ENCODE data around the gene PGAP2. TPM values are rescaled to one million over a fixed set of nuclear protein-coding genes. Genes with fewer than 3 reads are reported as not detected.

Gene PGAP2
- total and polyA plus RNA-seq, 2 of the 4 experiments (the other 2 are of a cell fraction) = 10.6 to 31.3 TPM

- ChIA-PET CTCF (no interaction called here), POLR2A (ENCODE audit: unreplicated experiment) (no interaction called here)
- DNase-seq (no peak), ATAC-seq (ENCODE audit: low read depth) (no peak)
- TF ChIP-seq SMC3 (IDR thresholded peaks at IDR 0.05; ENCODE audit: low read depth, low read length) = no peak
- dilution Hi-C loops (cut with HindIII; ENCODE audit: low sequenced_read_pairs, unreplicated experiment) = no loop called here
- Histone ChIP-seq H3K27me3 (ENCODE audit: control insufficient read depth, insufficient read depth, low read length) (no peaks in the 10 kb centered on the region), H3K36me3 (ENCODE audit: control insufficient read depth, insufficient read depth, low read length) (peaks cover 3% of the 10 kb centered on the region), H3K14ac (replicated peaks; ENCODE audit: low read depth, low read length) (no peak overlapping the region), H3K9me1 (ENCODE audit: insufficient read depth, low read length) (no peaks in the 10 kb centered on the region), H4K8ac (ENCODE audit: low read depth in 2 of 2, low read length in 2 of 2) (no peak overlapping the region), H2BK20ac (ENCODE audit: low read depth, low read length) (no peak overlapping the region), H2AK5ac (ENCODE audit: low read depth, low read length) (no peak overlapping the region), H2AK9ac (replicated peaks; ENCODE audit: low read depth, low read length, poor library complexity) (no peak overlapping the region), H3K23ac (ENCODE audit: low read depth, low read length) (no peak overlapping the region), H3K18ac (ENCODE audit: low read depth, low read length) (no peak overlapping the region), H3K4ac (ENCODE audit: low read depth, low read length) (no peak overlapping the region), H2BK5ac (ENCODE audit: low read depth, low read length, poor library complexity, severe bottlenecking) (no peak overlapping the region), H3K27ac (ENCODE audit: insufficient read depth, low read length) (no peak overlapping the region), H3K9me3 (ENCODE audit: control insufficient read depth, insufficient read depth, low read length) (no peaks in the 10 kb centered on the region), H2BK15ac (ENCODE audit: low read depth, low read length) (no peak overlapping the region), H2BK120ac (ENCODE audit: low read depth, low read length) (no peak overlapping the region), H3K4me1 (ENCODE audit: control insufficient read depth, insufficient read depth, low read length) (0 out of 2 replicates have a peak, but pooled peaks cover 2% of the 10 kb centered on the region), H4K20me1 (ENCODE audit: insufficient read depth, low read length) (no peaks in the 10 kb centered on the region), H3K4me3 (ENCODE audit: insufficient read depth, low read depth, low read length) (no peak overlapping the region), H4K91ac (ENCODE audit: insufficient read depth, low read depth, low read length) (no peak overlapping the region), H2AFZ (replicated peaks; ENCODE audit: low read length, poor library complexity) (no peak overlapping the region), H3K79me1 (ENCODE audit: low read depth in 1 of 2, low read length in 2 of 2) (no peaks in the 10 kb centered on the region; a peak in 1 of 4 replicates), H3K9ac (ENCODE audit: low read depth, low read length) (no peak overlapping the region), H3K4me2 (ENCODE audit: low read depth, low read length) (no peak overlapping the region), H4K5ac (ENCODE audit: low read depth, low read length) (no peak overlapping the region), H3K56ac (ENCODE audit: extremely low read depth, insufficient read depth, low read length) (no peak overlapping the region)
- BruUV-seq (replicated peaks) = no TSS peak
- in situ Hi-C loops (cut with MboI; ENCODE audit: low sequenced_read_pairs) = no loop called here
- intact Hi-C loops (cut with micrococcal nuclease) = no loop called here
- 100% methylated on average over 2 of the region's 2 CpGs; no CpG with 5 or more reads in 1 of the 2 experiments for WGBS, 2 experiments (ENCODE audit: extremely low coverage in 2 of 2, insufficient read length in 1 of 2)
Observed at GRCh38 chr11:3816673-3817072, 8.3 kb downstream of the PGAP2 start.
